ENCODE data around the gene KDM1A.

Gene KDM1A

GRCh38 chr1:23129846-23130245 lies 110.6 kb downstream of the KDM1A start:
- in situ Hi-C loops (cut with MboI; ENCODE audit: low sequenced_read_pairs): no loop called here

GRCh38 chr1:23132033-23132432 lies 112.8 kb downstream of the KDM1A start:
- in situ Hi-C loops (cut with MboI; ENCODE audit: low sequenced_read_pairs): no loop called here

Measured in HL-60/S4 treated with retinoic acid at 250 ng/mL for 4 days and 3 days (cell line).